ENCODE data around the gene DNAH1. TPM values are rescaled to one million over a fixed set of nuclear protein-coding genes. Genes with fewer than 3 reads are reported as not detected.

DNAH1 gene
- polyA plus RNA-seq, 1 donor (not counting 4 experiments of a cell fraction or from before 2014, with no cell fraction given): 0.33 TPM

DNA sequence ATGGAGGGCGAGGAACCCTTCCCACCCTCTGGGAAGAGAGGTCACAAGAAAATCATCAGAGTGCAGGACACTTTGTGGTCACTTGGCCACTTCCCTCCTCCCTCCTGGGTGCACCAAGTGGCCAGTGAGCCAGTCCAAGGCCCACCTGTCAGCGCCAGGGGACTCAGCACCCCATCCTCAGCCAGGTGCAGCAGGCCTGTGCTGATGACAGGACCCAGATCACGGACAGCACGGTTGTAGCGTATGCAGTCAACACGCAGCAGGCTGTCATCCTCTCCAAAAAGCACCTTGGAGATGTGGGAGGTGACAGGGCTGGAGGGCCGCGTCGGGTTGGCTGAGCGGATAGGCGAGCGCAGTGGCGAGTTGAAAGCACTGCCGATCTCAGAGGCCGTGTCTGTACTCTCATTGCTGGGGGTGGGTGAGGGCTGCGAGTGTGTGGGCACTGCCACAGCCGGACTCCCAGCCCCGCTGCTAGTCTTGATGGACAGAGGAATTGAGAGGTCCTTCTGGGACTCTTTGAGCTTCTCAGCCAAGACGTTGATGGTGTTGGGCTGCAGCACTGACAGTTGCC, 87.2 kb downstream of the DNAH1 start:
- Histone ChIP-seq H3K27ac (ENCODE audit: control insufficient read depth, insufficient read depth, low read length) (no peak overlapping the region), H3K27me3 (ENCODE audit: control insufficient read depth, extremely low read depth, insufficient read depth, low read length) (no peaks in the 10 kb centered on the region), H3K4me1 (ENCODE audit: control insufficient read depth, extremely low read depth, insufficient read depth, low read length) (peaks cover 52% of the 10 kb centered on the region), H3K9me3 (ENCODE audit: control insufficient read depth, low read depth, low read length) (no peaks in the 10 kb centered on the region), H3K9me1 (ENCODE audit: control insufficient read depth, extremely low read depth, insufficient read depth, low read length) (peaks cover 3% of the 10 kb centered on the region), H2AFZ (ENCODE audit: control insufficient read depth, low read length) (no peak overlapping the region), H3K79me2 (ENCODE audit: control insufficient read depth, insufficient read depth, low read length) (peaks cover 18% of the 10 kb centered on the region), H3K4me3 (ENCODE audit: control insufficient read depth in 2 of 3, extremely low read depth in 1 of 3, insufficient read depth in 2 of 3, low read depth in 1 of 3, low read length in 3 of 3) (no peak overlapping the region), H3K4me2 (ENCODE audit: control insufficient read depth, extremely low read depth, insufficient read depth, low read depth, low read length) (no peak overlapping the region), H3K9ac (ENCODE audit: control insufficient read depth, extremely low read depth, insufficient read depth, low read length) (no peak overlapping the region), H3K36me3 (ENCODE audit: control insufficient read depth in 2 of 2, extremely low read depth in 1 of 2, insufficient read depth in 2 of 2, low read length in 2 of 2) (peaks cover 39 to 70% of the 10 kb centered on the region in 2 experiments), H4K20me1 (ENCODE audit: control insufficient read depth, extremely low read depth, insufficient read depth, low read length) (no peaks in the 10 kb centered on the region)
- no peak for DNase-seq (ENCODE audit: low read depth, low spot score)
- TF ChIP-seq, protein P1, sequence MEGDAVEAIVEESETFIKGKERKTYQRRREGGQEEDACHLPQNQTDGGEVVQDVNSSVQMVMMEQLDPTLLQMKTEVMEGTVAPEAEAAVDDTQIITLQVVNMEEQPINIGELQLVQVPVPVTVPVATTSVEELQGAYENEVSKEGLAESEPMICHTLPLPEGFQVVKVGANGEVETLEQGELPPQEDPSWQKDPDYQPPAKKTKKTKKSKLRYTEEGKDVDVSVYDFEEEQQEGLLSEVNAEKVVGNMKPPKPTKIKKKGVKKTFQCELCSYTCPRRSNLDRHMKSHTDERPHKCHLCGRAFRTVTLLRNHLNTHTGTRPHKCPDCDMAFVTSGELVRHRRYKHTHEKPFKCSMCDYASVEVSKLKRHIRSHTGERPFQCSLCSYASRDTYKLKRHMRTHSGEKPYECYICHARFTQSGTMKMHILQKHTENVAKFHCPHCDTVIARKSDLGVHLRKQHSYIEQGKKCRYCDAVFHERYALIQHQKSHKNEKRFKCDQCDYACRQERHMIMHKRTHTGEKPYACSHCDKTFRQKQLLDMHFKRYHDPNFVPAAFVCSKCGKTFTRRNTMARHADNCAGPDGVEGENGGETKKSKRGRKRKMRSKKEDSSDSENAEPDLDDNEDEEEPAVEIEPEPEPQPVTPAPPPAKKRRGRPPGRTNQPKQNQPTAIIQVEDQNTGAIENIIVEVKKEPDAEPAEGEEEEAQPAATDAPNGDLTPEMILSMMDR (optimal IDR thresholded peaks at IDR 0.05 in 1 of 3, IDR thresholded peaks at IDR 0.05 in 1 of 3, conservative IDR thresholded peaks at IDR 0.05 in 1 of 3; ENCODE audit: extremely low read depth in 1 of 3, insufficient read depth in 2 of 3, low read length in 3 of 3): no peak
- no peak for TF ChIP-seq EZH2 (IDR thresholded peaks at IDR 0.05; ENCODE audit: low read length)
- FAIRE-seq: no peak
- dilution Hi-C loops (cut with MboI; ENCODE audit: extremely low pct_ligation_motif_present, low sequenced_read_pairs): no loop called here

DNA sequence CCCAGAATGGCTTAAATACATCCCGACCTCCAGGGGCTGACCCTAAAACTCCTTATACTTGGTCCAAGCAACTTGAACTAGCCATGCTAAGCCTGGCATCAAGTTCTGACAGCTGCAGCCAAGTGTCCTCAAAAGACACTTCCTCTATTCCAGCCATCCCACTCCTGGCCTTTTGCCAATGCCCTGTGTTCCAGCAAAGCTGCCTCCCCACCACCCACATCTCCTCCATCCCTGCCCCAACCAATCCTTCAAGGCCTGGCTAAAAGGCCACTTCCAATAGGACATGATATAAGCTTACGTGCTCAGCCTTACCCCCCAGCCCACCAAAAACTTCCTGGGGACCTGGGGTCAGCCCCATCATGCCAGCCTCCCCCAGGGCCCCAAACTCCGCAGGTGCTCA, 87.8 kb downstream of the DNAH1 start:
- dilution Hi-C loops (cut with MboI; ENCODE audit: extremely low pct_ligation_motif_present, low sequenced_read_pairs): no loop called here
- peak overlapping the region in 1 of 3 experiments; percentile 29 for H3K4me3 ChIP-seq (ENCODE audit: control insufficient read depth in 2 of 3, extremely low read depth in 1 of 3, insufficient read depth in 2 of 3, low read depth in 1 of 3, low read length in 3 of 3)
- TF ChIP-seq, protein P1 (optimal IDR thresholded peaks at IDR 0.05 in 1 of 3, IDR thresholded peaks at IDR 0.05 in 1 of 3, conservative IDR thresholded peaks at IDR 0.05 in 1 of 3; ENCODE audit: extremely low read depth in 1 of 3, insufficient read depth in 2 of 3, low read length in 3 of 3): no peak
- no peak for TF ChIP-seq EZH2 (IDR thresholded peaks at IDR 0.05; ENCODE audit: low read length)
- H2AFZ ChIP-seq (ENCODE audit: control insufficient read depth, low read length): no peak overlapping the region
- peaks cover 58% of the 10 kb centered on the region for H3K4me1 ChIP-seq (ENCODE audit: control insufficient read depth, extremely low read depth, insufficient read depth, low read length)
- H3K36me3 ChIP-seq (ENCODE audit: control insufficient read depth in 2 of 2, extremely low read depth in 1 of 2, insufficient read depth in 2 of 2, low read length in 2 of 2): peaks cover 42 to 75% of the 10 kb centered on the region in 2 experiments
- peaks cover 3% of the 10 kb centered on the region for H3K9me1 ChIP-seq (ENCODE audit: control insufficient read depth, extremely low read depth, insufficient read depth, low read length)
- no peak for FAIRE-seq
- H3K4me2 ChIP-seq (ENCODE audit: control insufficient read depth, extremely low read depth, insufficient read depth, low read depth, low read length): peak overlapping the region; percentile 95
- no peak for DNase-seq (ENCODE audit: low read depth, low spot score)
- no peaks in the 10 kb centered on the region for H3K27me3 ChIP-seq (ENCODE audit: control insufficient read depth, extremely low read depth, insufficient read depth, low read length)
- no peaks in the 10 kb centered on the region for H4K20me1 ChIP-seq (ENCODE audit: control insufficient read depth, extremely low read depth, insufficient read depth, low read length)
- no peaks in the 10 kb centered on the region for H3K9me3 ChIP-seq (ENCODE audit: control insufficient read depth, low read depth, low read length)
- H3K79me2 ChIP-seq (ENCODE audit: control insufficient read depth, insufficient read depth, low read length): peaks cover 24% of the 10 kb centered on the region
- peak overlapping the region; percentile 20 for H3K9ac ChIP-seq (ENCODE audit: control insufficient read depth, extremely low read depth, insufficient read depth, low read length)
- peak overlapping the region; percentile 92 for H3K27ac ChIP-seq (ENCODE audit: control insufficient read depth, insufficient read depth, low read length)

Data from keratinocyte (primary cell).